Measurements from ENCODE around the gene CCDC71.

The CCDC71 gene

DNA sequence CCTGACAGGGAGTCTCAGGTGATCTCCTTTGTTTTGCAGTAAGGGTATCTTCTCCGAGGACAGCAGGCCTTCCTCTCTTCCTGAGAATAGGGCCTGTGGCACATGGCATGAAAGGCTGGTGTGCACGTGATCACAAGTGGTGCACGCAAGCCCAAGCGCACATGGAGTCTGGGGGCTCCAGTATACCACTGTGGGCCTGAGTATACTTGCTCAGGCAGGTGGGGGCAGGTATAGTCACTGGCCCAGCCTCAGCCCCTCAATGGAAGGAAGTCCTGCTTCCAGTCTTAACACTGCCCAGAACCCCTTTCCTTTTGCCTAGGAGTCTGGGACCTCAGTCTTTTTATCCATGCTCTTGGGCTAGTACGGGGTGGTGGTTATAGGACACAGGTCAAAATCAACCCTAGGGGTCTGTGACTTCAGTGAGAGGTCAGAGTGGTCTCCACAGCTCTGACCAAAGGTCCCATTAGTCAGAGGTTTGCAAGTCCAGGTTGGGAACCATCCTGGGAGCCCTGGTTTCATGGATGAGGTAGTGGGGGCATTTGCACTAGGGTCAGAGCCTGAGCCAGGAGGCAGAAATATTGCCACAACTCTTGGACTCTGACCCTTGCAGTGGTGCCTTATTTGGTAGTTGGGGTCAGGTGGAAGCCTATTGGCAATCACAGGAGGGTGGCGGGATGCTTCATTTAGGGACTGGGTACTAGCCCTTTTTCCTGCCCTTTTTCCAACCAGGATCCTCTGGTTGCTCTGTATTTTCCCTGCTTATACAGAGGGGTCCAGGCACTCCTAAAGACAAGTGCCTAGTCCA lies 823 bp upstream of the CCDC71 start:
- no peak for DNase-seq

DNA sequence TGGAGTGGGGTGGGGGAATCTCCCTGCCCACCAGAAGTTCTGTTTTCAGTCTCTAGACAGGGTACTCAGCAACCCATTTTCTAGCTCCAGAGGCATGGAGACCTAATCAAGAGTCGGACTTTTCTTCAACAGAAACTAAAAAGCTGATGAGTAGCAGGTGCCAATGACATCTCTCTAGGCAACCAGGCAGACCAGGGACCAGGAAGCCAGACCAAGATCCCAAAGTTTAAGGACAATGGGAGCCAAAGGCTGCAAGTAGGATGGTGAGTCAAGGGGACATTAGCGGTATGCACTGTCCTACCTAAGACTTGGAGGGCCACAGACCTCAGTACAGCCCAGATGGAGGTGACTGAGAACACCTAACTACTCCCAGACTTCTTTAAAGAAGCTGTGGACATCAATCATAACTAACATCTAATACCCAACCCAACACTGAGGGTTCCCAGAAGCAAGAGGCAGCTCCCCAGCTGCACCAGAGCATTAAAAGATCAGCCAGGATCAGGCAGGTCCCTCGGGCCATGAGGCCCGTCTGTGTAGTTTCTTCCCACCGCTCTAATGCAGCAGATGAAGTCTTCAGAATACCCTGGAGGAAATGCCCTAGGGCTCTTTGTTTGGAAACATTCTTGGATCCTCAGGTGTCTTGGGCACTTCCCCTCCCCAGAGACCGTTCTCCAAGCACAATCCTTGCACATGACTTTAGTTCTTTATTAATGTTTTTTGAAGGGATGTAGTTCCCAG lies 979 bp downstream of the CCDC71 start:
- DNase-seq = no peak

DNA sequence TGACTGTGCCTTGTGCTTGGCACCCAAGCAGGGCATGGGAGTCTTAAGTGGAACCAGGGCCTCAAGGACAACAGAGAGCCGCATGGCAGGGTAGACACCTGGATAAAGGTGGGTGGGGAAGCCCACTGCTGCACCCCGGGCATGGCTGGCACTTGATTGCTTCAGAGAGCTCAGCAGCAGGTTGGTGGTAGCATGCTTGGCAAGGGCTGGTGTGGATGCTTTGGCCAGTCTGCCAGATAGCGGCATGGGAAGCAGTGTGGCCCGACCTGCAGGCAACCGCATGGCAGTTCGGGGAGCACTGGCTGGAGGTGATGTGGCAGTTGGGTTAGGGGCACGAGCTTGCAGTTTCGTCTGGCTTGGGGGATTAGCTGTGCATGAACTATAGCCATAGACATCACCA lies 2.5 kb downstream of the CCDC71 start:
- no peak for DNase-seq

DNA sequence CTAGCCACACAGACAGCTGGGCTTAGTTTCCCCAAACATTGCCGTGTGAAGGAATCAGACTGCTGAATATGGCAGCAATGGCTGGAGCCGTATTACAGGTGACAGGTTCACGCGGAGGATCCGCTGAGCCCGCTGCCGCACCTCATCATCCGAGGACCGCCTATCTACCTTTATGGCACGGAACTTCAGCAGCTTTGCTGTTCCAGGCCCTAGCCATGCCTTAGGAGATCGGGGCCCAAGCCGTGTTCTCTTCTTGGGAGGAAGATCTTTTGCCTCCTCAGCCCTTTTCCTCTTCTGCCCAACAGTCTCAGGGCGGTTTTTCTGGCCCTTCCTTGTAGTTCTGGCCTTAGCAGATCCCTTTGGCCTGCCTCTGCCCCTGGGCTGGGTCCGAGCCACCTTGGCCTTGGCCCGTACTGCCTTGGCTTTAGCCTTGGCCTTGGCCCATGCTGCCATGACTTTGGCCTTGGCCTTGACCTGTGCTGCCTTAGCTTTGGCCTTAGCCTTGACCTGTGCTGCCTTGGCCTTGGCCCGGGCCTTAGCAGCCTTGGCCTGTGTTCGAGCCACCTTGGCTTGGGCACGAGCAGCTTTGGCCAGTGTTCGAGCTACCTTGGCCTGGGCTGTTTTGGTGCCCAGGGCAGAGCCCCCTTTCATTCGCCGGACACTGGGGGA lies 3.2 kb downstream of the CCDC71 start:
- no peak for DNase-seq

DNA sequence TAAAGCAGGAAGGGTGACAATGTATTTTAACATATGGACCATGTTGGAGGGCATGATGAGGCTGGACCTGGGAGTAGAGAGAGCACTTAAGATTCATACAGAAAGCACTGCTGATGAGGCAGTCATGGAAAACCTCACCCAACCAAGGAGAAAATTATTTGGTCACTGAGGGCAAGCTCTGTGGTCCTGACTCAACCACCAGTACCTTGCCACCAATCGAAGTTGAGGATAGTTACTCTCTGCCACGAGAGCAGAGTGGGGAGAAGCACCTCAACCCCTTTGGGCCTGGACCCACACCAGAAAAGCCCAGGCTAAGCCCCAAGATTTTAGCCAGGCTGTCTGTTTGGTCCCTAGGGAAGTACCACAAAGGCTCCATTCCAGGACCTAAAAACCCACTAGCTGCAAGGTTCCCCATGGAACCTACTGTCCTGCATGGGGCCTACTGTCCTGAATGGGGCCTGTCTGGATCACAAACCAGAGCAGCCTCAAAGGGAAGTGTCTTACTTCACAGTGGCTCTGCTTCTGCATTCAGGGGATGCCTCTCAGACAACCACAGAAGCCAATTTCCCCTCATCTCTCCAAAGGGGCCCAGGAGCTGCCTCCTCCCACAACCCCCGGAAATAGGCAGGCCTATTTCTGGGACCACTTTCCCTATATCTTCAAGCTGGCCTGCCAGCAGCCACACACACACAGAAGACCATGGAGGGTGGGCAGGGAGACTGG lies 4.2 kb downstream of the CCDC71 start:
- DNase-seq = no peak

DNA sequence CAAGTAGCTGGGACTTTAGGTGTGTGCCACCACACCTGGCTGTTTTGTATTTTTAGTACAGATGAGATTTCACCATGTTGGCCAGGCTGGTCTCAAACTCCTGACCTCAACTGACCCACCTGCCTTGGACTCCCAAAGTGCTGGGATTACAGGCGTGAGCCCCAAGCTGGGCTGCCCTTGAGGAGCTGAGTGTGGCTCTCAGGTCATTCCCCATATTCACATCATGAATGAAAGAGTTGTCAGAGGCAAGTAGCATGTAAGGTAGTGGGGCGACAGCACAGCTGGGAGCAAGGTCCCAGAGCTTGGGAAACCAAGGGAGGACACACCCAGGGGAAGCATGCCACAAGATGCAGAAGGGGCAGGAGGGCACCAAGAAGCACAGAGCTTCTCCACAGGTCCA lies 4.9 kb downstream of the CCDC71 start:
- no peak for DNase-seq

DNA sequence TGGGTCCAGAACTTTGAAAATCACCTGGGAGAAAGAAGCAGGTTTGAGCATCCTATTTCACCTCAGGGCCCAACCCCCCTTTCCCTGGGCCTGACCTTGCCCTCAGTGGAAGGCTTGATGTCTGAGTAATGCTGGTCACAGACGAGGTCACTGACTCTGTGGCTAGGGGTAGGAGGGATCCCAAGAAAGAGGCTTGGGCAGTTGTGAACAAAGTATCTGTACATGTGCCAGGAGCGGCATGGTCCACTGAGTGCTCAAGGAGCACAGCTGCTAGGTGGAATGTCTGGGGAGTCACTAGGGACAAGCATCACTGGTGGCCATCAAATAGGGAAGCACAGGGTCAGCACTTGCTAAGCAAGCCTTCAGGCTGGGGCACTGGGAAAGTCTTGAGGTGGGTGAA lies 7.3 kb downstream of the CCDC71 start:
- DNase-seq = no peak

DNA sequence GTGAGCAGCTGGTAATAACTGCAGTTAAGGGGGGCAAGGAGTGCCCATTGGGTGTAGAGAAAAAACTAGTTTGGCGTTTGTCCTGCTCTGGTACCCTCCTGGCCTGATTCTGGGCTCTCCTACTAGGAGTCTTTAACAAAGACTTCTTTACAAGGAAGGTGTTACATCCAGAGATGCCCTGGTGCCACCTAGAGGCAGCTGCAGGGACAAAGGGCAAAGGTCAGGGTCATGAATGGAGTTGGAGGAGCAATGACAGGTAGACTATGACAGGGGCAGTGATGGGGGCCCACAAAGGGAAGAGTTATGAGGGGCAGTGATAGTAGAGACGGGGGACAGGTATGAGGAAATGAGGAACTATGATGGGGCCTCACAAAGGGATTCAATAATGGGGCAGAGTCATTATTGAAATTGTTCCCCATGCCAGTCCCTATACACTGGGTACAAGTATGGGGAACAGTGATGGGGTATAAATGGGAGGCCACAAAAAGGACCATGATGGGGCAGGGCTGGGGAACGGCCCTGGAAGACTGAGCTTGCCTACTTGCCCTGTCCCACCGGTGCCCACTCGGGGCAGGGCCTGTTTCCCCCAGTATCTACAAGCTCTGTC lies 7.9 kb downstream of the CCDC71 start:
- peak in 2 of 3 experiments; percentile 28 to 56 for DNase-seq

DNA sequence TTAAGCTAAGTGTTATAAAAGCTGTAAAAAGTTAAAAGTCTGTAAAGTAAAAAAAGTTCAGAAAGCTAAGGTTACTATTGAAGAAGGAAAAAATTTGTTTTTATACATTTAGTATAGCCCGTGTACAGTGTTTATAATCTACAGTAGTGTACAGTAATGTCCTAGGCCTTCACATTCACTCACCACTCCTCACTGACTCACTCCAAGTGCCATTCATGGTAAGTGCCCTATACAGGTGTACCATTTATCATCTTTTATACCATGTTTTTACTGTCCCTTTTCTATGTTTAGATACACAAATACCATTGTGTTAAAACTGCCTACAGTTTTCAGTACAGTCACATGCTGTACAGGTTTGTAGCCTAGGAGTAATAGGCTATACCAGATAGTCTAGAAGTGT lies 8.8 kb downstream of the CCDC71 start:
- DNase-seq = no peak

DNA sequence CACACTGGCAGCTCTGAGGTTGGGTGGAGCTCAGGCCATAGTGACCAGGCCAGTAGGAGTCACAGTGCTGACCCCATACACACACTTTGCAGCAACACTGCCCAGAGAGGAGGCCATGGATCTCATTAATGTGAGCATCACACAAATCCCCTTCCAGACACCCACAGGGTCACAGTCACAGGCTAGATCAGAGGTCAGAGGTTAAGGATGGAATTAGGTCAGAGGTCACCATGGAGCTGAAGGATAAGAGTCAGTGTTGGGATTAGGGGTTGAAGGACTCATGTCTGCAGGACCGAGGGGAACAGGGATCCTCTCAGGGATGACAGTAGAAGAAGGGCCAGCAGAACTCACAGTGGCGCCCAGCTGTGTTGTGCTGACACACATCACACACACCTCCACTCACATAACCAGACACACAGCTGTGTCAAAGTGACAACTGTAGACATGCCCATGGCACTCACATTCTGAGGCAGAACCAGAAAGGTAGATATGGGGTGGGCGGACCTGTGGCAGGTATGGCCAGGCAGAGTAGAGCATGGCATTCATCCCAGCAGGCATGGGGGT lies 12.7 kb downstream of the CCDC71 start:
- no peak for DNase-seq

DNA sequence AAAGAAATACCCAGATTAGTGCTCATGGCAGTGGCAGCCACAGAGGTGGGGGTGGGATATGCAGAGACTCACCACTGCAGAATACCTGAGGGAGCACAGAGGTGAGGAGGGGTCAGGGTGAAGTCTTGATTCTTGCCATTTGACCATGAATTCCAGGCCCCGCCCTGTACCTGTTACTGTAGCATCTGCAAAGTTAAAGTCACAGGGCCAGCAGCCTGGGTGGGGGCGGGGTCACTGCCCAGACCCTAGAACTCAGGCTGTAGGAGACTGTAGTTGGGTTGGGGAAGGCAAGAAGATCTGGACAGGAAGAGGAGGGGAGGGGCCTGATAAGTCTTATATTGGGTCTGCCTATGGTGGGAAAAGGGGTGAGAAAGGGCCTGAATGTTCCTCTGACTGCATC lies 14.5 kb downstream of the CCDC71 start:
- no peak for DNase-seq

DNA sequence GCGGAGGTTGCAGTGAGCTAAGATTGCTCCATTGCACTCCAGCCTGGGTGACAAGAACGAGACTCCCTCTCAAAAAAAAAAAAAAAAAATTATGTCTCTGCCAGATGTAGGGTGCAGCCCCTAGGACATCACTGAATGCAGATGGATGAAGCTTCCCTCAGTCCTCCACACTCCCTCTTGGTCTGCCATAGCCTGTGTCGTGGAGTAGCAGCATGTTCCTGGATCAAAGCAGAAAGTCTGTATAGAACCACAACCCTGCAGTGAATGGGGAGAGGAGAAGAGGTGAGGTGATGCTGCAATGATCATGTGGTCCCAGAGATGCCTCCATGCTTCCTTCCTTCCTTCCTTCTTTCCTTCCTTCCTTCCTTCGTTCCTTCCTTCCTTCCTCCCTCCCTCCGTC lies 18.0 kb downstream of the CCDC71 start:
- DNase-seq = no peak

DNA sequence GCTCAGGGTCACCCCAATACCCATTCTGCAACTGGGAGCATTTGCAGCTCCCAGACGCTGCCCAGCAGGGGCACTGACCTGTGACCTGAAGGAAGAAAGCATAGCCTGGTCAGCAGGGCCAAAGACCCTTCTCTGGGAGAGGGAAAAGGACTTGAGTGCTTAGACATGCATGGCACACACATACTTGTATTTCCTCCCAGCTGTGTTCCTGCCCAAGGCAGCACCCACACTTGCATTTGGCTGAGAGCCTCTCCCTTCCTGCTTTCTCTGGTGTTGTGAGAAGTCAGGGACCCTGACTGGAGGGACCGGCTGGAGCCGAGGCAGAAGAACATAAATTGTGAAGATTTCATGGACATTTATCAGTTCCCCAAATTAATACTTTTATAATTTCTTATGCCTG lies 26.1 kb downstream of the CCDC71 start:
- no peak for DNase-seq

DNA sequence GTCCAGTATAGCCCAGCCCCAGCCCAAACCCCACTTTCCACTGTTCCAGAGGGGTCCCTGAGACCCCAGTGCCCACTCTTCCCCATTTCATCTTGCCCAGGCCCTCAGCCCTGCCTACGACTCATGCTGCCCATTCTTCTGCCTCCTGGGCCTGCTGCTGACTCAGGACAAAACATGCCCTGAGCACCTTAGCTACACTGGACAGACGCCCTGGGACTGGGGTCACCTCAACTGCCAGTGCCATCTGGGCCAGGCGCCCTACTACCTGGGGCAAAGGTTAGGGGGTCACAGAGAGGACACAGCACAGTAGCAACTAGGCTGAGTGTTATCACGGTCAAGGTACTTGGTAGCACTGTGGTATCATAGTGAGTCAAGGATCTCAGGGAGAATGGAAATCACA lies 30.6 kb downstream of the CCDC71 start:
- no peak for DNase-seq

DNA sequence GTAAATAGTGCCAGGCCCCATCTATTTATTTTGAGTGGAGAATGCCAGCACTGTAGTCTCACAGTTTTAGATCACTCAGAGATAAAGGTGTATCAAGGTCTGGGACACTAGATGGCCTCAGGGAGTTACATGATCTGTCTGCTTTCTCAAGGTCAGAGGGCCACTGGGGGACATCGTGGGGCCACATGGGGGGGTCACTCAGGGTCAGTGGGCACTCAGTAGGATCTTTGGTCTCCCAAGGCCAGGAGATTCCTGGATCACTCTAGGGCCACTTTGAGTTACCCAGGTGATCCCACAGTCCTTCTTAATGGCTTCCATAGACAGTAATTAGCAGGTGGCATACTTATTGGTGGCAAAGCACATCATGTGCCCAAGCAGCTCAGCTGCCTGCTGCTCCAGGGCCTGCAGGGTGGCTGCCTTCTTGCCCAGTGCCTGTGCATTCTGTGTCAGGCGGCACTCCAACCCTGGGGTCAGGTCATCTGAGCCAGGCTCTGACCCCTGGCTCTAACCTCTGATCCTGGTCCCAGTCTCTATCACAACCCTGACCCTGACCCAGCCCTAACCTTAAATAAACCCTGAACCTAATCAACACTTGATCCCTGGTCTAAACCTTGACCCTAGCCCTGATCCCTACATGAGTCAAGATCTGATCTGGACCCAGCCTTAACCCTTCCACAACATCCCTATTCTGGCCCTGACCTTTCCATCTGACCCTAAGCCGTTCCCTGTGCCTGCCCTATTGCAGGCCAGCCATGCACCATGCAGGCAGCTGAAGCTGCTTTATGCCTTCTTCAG lies 31.5 kb downstream of the CCDC71 start:
- DNase-seq = no peak

DNA sequence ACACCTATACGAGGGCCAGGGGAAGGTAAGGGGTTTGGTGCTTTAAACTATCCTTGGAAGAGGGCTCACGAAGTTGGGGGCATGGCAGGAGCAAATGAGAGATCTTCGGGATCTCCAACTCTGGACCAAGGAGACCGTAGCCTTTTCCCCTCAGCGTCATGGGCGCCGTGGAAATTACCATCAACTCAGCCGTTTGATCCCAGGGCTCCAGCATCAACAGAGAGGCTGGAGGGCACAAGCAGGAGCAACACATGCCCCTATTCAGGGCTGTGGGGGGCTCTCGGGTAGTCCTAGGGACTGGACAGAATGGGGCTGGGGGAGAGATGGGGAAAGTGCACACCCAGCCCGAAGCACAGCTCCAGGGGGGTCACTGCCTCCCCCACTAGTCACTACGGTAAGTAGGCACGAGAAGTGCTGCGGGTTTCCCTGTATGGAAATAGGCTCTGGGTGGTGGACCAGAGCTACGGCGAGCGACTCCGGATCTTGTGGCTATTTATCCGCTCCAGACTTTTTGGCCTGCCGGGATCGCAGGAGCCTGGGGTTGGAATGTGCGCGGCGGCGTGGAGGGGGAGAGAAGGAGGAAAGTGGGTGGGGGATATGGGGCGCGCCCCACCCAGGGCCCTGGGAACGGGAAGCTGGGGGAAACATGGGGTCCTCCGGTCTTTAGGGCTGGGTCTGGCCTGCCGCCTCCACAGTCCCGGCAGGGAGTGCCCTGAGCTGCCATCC lies 32.7 kb downstream of the CCDC71 start:
- peak; percentile 67 to 78 (median 78) for DNase-seq

DNA sequence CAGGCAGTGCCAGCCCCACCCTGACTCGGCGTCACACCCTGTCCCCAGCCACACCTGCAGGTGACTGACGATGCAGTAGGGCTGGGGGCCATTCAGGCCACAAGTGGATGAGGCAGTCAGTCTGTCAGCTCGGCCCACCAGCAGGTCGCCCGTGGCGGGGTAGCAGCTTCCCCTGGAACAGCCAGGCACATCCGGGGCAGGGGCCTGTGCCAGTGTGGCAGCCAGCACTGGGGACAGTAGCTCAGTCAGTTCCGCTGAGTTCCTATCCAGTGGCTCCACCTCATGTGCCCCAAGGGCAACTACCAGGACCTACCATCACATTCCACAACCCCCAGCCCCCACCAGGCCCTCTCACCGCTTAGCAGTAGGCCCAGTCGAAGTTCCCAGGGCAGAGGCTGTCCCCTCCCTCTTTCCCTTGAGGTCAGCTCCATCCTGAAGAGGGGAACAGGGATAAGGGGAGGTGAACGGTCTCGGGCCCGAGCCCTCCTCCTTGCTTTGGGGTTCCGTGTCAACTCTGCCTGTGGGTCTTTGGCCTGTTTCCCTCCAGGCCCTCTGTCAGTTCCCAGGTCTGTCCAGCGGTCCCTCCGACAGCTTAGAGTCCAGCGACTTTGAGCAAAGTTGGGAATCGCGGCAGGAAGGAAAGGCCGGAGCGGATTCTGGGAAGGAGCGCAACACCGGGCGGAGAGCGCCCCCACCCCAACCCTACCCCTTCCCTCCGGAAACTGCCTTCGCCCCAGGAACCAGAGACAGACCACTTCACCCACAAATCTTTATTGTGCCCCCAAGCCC lies 33.5 kb downstream of the CCDC71 start, which contains the start of gene LAMB2:
Gene LAMB2, minus strand, starts transcription at position 614 of the 789 bp plus-strand sequence. Its CDS starts 183 bp downstream, at position 431.
- peak in 2 of 3 experiments; percentile 10 to 54 for DNase-seq

DNA sequence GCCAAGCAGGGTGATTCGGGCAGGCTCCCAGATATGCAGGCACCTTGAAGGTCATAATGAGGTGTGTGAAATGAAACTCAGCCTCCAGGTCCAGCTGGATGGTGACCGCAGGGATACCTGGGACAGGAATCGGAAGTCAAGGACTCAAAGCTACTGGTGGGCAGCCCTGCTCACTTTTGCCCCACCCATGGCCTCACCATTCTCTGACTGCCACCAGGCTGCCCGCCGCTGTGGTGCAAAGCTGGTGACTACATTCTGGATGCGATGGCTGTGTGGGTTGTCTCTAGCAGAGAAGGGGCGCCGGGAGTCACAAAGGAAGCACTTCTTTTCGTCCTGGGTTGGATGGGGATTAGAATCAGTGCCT lies 34.1 kb downstream of the CCDC71 start:
- no peak for DNase-seq

DNA sequence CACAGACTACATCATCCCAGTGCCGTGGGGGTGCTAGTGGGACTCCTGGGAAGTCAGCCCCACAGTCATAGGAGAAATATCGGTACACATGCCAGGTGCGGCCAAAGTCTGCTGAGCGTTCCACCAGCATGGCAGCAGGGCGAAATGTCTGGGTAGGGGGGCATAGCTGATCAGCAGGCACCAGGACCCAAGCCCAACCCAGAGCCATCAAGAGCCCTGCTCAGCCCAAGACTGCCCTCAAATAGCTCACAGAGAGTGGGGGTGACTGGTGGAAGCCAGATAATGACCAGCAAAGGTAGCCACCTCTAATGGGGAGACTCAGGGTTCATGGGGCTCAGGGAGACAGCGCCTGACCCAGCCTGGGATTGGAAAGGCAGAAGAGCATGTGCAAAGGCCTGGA lies 34.6 kb downstream of the CCDC71 start:
- DNase-seq = no peak

DNA sequence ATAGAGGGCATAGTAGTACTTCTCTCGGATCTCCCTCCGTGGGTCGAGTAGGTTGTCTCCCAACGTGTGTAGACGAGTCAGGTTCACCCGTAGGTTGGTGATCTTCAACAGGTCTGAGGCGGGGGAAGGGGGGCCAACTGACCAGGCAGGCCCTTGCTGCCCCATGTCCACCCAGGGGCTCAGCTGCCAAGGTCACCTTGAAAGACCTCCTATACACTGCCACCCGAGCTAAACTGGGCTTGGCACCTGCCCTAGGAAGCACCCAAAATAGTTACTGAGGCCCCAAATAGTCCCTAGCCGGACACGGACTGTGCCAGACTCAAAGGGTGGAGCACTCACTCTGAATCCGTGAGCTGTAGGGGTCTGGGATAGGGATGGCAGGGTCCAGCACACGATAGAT lies 35.1 kb downstream of the CCDC71 start:
- DNase-seq = no peak
